Hepatocyte (in vitro differentiated cells): ENCODE measurements around the gene HES4.

Source experiments
- EZH2 ChIP-seq: fragments of 200-600 bp; sonication (generic); IDR thresholded peaks from 2 replicates; pipeline ENCODE4 v1.6.1; 2016; ENCODE audit warnings: antibody characterized with exemption, mild to moderate bottlenecking, borderline replicate concordance
- TF ChIP-seq, protein P1 (sequence below): fragments of 200-600 bp; sonication (generic); IDR thresholded peaks from 2 replicates; pipeline ENCODE4 v1.5.1; 2016; ENCODE audit warnings: antibody characterized with exemption, mild to moderate bottlenecking; ENCODE audit not compliant: poor library complexity

DNA sequence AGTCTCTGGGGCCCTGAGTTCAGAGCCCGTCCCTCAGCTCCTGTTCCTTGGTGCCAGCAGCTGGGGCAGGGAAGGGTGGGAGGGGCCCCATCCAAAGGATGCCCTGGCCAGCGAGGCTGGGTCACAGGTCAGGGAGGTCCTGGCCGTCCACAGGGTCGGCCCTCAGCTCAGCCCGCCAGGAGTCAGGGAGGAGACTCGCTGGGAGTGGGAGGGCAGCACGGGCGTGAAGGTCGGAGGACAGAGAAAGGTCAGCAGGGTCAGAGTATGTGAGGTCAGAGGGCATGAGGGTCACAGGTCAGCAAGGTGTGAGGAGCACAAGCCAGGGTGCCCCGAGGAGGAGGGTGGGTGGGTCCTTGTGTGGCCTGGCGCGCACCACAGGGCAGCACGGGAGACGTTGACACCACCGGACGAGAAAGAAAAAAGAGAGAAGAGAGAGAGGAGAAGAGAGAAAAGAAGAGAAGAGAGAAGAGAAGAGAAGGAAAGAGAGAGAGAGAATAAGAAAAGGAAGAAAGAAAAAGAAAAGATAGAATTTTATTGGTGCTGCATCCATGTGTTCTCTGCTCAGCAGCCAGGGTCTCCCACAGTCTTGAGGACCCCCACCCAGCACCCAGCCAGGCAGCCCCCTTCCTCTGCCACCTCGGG is 25.1 kb downstream of the HES4 start:
- TF ChIP-seq EZH2 = no peak
- TF ChIP-seq, protein P1, sequence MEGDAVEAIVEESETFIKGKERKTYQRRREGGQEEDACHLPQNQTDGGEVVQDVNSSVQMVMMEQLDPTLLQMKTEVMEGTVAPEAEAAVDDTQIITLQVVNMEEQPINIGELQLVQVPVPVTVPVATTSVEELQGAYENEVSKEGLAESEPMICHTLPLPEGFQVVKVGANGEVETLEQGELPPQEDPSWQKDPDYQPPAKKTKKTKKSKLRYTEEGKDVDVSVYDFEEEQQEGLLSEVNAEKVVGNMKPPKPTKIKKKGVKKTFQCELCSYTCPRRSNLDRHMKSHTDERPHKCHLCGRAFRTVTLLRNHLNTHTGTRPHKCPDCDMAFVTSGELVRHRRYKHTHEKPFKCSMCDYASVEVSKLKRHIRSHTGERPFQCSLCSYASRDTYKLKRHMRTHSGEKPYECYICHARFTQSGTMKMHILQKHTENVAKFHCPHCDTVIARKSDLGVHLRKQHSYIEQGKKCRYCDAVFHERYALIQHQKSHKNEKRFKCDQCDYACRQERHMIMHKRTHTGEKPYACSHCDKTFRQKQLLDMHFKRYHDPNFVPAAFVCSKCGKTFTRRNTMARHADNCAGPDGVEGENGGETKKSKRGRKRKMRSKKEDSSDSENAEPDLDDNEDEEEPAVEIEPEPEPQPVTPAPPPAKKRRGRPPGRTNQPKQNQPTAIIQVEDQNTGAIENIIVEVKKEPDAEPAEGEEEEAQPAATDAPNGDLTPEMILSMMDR = no peak
